ENCODE data around the gene CCDC183.

CCDC183 gene

GRCh38 chr9:136850866-136851775, 55.0 kb downstream of the CCDC183 start:
- H3K4me1 Mint-ChIP-seq = no peaks in the 10 kb centered on the region
- no peak for TF ChIP-seq CTCF (IDR thresholded peaks at IDR 0.05; ENCODE audit: unreplicated experiment in 3 of 3)
- H3K4me3 Mint-ChIP-seq = peak overlapping the region; percentile 67 to 97 (median 74)
- no peaks in the 10 kb centered on the region for H3K9me3 Mint-ChIP-seq
- no peaks in the 10 kb centered on the region for H3K36me3 Mint-ChIP-seq (ENCODE audit: low read depth)
- no peaks in the 10 kb centered on the region for H3K27me3 Mint-ChIP-seq (ENCODE audit: low read depth)
- no peak overlapping the region for H3K27ac Mint-ChIP-seq

- TF ChIP-seq CTCF (IDR thresholded peaks at IDR 0.05; ENCODE audit: unreplicated experiment in 3 of 3) = no peak
- no peaks in the 10 kb centered on the region for H3K9me3 Mint-ChIP-seq
- no peaks in the 10 kb centered on the region for H3K27me3 Mint-ChIP-seq (ENCODE audit: low read depth)
- H3K4me3 Mint-ChIP-seq = peak within 1 kb of the TSS; percentile 53 to 68 (median 56)
- H3K36me3 Mint-ChIP-seq (ENCODE audit: low read depth) = no peaks in the 10 kb centered on the region
- no peak within 1 kb of the TSS for H3K27ac Mint-ChIP-seq
- no peaks in the 10 kb centered on the region for H3K4me1 Mint-ChIP-seq
Measured at GRCh38 chr9:136851941-136852663, 56.0 kb downstream of the CCDC183 start, which contains the start of gene MAMDC4. Gene MAMDC4, plus strand, starts transcription at chr9:136852346. Its CDS starts 71 bp downstream, at chr9:136852417.

GRCh38 chr9:136852664-136853595, 56.8 kb downstream of the CCDC183 start:
- no peaks in the 10 kb centered on the region for H3K9me3 Mint-ChIP-seq
- no peaks in the 10 kb centered on the region for H3K27me3 Mint-ChIP-seq (ENCODE audit: low read depth)
- no peaks in the 10 kb centered on the region for H3K36me3 Mint-ChIP-seq (ENCODE audit: low read depth)
- H3K4me3 Mint-ChIP-seq = no peak overlapping the region
- H3K27ac Mint-ChIP-seq = no peak overlapping the region
- H3K4me1 Mint-ChIP-seq = no peaks in the 10 kb centered on the region
- TF ChIP-seq CTCF (IDR thresholded peaks at IDR 0.05; ENCODE audit: unreplicated experiment in 3 of 3) = no peak

GRCh38 chr9:136853596-136854112, 57.5 kb downstream of the CCDC183 start:
- TF ChIP-seq CTCF (IDR thresholded peaks at IDR 0.05; ENCODE audit: unreplicated experiment in 3 of 3) = no peak
- H3K4me3 Mint-ChIP-seq = no peak overlapping the region
- H3K27me3 Mint-ChIP-seq (ENCODE audit: low read depth) = no peaks in the 10 kb centered on the region
- H3K4me1 Mint-ChIP-seq = no peaks in the 10 kb centered on the region
- H3K36me3 Mint-ChIP-seq (ENCODE audit: low read depth) = no peaks in the 10 kb centered on the region
- H3K9me3 Mint-ChIP-seq = no peaks in the 10 kb centered on the region
- no peak overlapping the region for H3K27ac Mint-ChIP-seq

GRCh38 chr9:136854113-136854841, 58.1 kb downstream of the CCDC183 start:
- Mint-ChIP-seq H3K36me3 (ENCODE audit: low read depth) (no peaks in the 10 kb centered on the region), H3K4me3 (no peak overlapping the region), H3K9me3 (no peaks in the 10 kb centered on the region), H3K27ac (no peak overlapping the region), H3K4me1 (no peaks in the 10 kb centered on the region), H3K27me3 (ENCODE audit: low read depth) (no peaks in the 10 kb centered on the region)
- no peak for TF ChIP-seq CTCF (IDR thresholded peaks at IDR 0.05; ENCODE audit: unreplicated experiment in 3 of 3)

Data from nephron (organoid).